ENCODE data around the gene ANGPTL2.

ANGPTL2 gene

GRCh38 chr9:127130235-127130634, 7.8 kb upstream of the ANGPTL2 start:
- TF ChIP-seq EP300 (IDR thresholded peaks at IDR 0.05; ENCODE audit: borderline replicate concordance) (no peak), USF1 (IDR thresholded peaks at IDR 0.05) (no peak), FOXM1 (IDR thresholded peaks at IDR 0.05; ENCODE audit: borderline replicate concordance, low read depth) (no peak), TEAD4 (IDR thresholded peaks at IDR 0.05) (no peak), ZBTB7A (IDR thresholded peaks at IDR 0.05; ENCODE audit: low read depth) (no peak), NFIC (IDR thresholded peaks at IDR 0.05) (no peak), EGR1 (IDR thresholded peaks at IDR 0.05) (no peak), MAX (IDR thresholded peaks at IDR 0.05) (no peak), TCF12 (IDR thresholded peaks at IDR 0.05; ENCODE audit: low read depth) (no peak), YY1 (IDR thresholded peaks at IDR 0.05; ENCODE audit: low read depth) (no peak), CEBPB (IDR thresholded peaks at IDR 0.05) (no peak), TAF1 (IDR thresholded peaks at IDR 0.05; ENCODE audit: low read depth) (no peak), CREB1 (IDR thresholded peaks at IDR 0.05; ENCODE audit: low read depth) (no peak), RAD21 (IDR thresholded peaks at IDR 0.05; ENCODE audit: low read depth) (no peak), REST (IDR thresholded peaks at IDR 0.05; ENCODE audit: low read depth) (no peak)

GRCh38 chr9:127129718-127130085, 7.3 kb upstream of the ANGPTL2 start:
- no peak for TF ChIP-seq TCF12 (IDR thresholded peaks at IDR 0.05; ENCODE audit: low read depth)
- no peak for TF ChIP-seq USF1 (IDR thresholded peaks at IDR 0.05)
- no peak for TF ChIP-seq YY1 (IDR thresholded peaks at IDR 0.05; ENCODE audit: low read depth)
- no peak for TF ChIP-seq REST (IDR thresholded peaks at IDR 0.05; ENCODE audit: low read depth)
- no peak for TF ChIP-seq MAX (IDR thresholded peaks at IDR 0.05)
- TF ChIP-seq TAF1 (IDR thresholded peaks at IDR 0.05; ENCODE audit: low read depth), result no peak
- TF ChIP-seq FOXM1 (IDR thresholded peaks at IDR 0.05; ENCODE audit: borderline replicate concordance, low read depth), result no peak
- no peak for TF ChIP-seq EP300 (IDR thresholded peaks at IDR 0.05; ENCODE audit: borderline replicate concordance)
- no peak for TF ChIP-seq EGR1 (IDR thresholded peaks at IDR 0.05)
- TF ChIP-seq CREB1 (IDR thresholded peaks at IDR 0.05; ENCODE audit: low read depth), result no peak
- no peak for TF ChIP-seq ZBTB7A (IDR thresholded peaks at IDR 0.05; ENCODE audit: low read depth)
- no peak for TF ChIP-seq CEBPB (IDR thresholded peaks at IDR 0.05)
- TF ChIP-seq TEAD4 (IDR thresholded peaks at IDR 0.05), result no peak
- no peak for TF ChIP-seq NFIC (IDR thresholded peaks at IDR 0.05)
- no peak for TF ChIP-seq RAD21 (IDR thresholded peaks at IDR 0.05; ENCODE audit: low read depth)

GRCh38 chr9:127129073-127129717, 6.8 kb upstream of the ANGPTL2 start:
- no peak for TF ChIP-seq TEAD4 (IDR thresholded peaks at IDR 0.05)
- TF ChIP-seq TAF1 (IDR thresholded peaks at IDR 0.05; ENCODE audit: low read depth), result no peak
- no peak for TF ChIP-seq TCF12 (IDR thresholded peaks at IDR 0.05; ENCODE audit: low read depth)
- no peak for TF ChIP-seq FOXM1 (IDR thresholded peaks at IDR 0.05; ENCODE audit: borderline replicate concordance, low read depth)
- TF ChIP-seq RAD21 (IDR thresholded peaks at IDR 0.05; ENCODE audit: low read depth), result no peak
- no peak for TF ChIP-seq NFIC (IDR thresholded peaks at IDR 0.05)
- TF ChIP-seq EP300 (IDR thresholded peaks at IDR 0.05; ENCODE audit: borderline replicate concordance), result no peak
- no peak for TF ChIP-seq REST (IDR thresholded peaks at IDR 0.05; ENCODE audit: low read depth)
- TF ChIP-seq CEBPB (IDR thresholded peaks at IDR 0.05), result no peak
- TF ChIP-seq CREB1 (IDR thresholded peaks at IDR 0.05; ENCODE audit: low read depth), result no peak
- no peak for TF ChIP-seq MAX (IDR thresholded peaks at IDR 0.05)
- TF ChIP-seq USF1 (IDR thresholded peaks at IDR 0.05), result no peak
- TF ChIP-seq ZBTB7A (IDR thresholded peaks at IDR 0.05; ENCODE audit: low read depth), result no peak
- TF ChIP-seq YY1 (IDR thresholded peaks at IDR 0.05; ENCODE audit: low read depth), result no peak

Data from Ishikawa (cell line).